BE2C (cell line): ENCODE results near the gene CPT1A.

Experiments
- DNase-seq: peaks from one replicate; pipeline ENCODE4 v3.0.0-alpha.2; 2020
- H3K27me3 ChIP-seq: fragments of 250-450 bp; sonication (Bioruptor Pico); 2 replicates; pipeline ENCODE4 v1.5.1; 2020; ENCODE audit warnings: mild to moderate bottlenecking
- H3K36me3 ChIP-seq: fragments of 250-450 bp; sonication (Bioruptor Pico); 2 replicates; pipeline ENCODE4 v1.5.1; 2020; ENCODE audit warnings: mild to moderate bottlenecking
- H3K4me1 ChIP-seq: fragments of 250-450 bp; sonication (Bioruptor Pico); 2 replicates; pipeline ENCODE4 v1.5.1; 2020
- H3K4me3 ChIP-seq: 2 replicates; pipeline ENCODE4 v1.5.1; 2011; ENCODE audit warnings: low read depth, low read length
- H3K9me3 ChIP-seq: fragments of 250-450 bp; sonication (Bioruptor Pico); 2 replicates; pipeline ENCODE4 v1.5.1; 2020
- TF ChIP-seq, protein P1 (sequence below): IDR thresholded peaks from 2 replicates; pipeline ENCODE4 v1.5.1; 2012; ENCODE audit warnings: mild to moderate bottlenecking, low read depth, low read length

The CPT1A gene

DNA sequence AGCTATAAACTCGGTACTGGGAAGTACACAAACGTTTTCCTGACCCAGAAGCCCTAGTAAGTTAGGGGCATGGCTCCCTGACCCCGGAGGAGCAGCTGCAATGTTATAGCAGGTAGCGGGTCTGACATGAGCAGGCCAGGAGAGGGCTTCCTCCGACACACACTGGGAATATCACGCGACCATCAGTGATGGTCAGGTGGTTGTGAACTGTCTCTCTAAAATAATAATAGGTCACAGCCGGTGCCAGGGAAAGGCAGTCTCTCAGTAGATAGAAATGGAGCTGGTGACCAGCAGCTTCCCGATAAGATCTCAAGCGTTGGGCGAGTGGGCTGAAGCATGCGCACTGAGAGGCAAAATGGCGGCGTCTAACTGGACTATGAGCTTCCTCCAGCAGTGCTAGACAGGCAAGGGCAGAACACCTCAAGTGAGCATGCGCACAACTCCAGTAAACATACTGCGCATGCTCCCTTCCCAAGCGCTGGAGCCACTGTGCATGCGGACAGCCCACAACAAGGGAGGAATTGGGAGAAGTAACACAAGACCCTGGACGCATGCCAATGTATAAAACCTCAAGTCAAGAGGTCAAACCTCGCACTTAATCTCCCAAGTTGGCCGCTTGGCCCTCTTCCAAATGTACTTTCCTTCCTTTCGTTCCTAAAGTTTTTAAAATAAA lies 68.1 kb downstream of the CPT1A start:
- H3K36me3 ChIP-seq = peaks cover 25% of the 10 kb centered on the region
- H3K27me3 ChIP-seq = no peaks in the 10 kb centered on the region
- no peaks in the 10 kb centered on the region for H3K9me3 ChIP-seq
- TF ChIP-seq, protein P1, sequence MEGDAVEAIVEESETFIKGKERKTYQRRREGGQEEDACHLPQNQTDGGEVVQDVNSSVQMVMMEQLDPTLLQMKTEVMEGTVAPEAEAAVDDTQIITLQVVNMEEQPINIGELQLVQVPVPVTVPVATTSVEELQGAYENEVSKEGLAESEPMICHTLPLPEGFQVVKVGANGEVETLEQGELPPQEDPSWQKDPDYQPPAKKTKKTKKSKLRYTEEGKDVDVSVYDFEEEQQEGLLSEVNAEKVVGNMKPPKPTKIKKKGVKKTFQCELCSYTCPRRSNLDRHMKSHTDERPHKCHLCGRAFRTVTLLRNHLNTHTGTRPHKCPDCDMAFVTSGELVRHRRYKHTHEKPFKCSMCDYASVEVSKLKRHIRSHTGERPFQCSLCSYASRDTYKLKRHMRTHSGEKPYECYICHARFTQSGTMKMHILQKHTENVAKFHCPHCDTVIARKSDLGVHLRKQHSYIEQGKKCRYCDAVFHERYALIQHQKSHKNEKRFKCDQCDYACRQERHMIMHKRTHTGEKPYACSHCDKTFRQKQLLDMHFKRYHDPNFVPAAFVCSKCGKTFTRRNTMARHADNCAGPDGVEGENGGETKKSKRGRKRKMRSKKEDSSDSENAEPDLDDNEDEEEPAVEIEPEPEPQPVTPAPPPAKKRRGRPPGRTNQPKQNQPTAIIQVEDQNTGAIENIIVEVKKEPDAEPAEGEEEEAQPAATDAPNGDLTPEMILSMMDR = no peak
- H3K4me3 ChIP-seq = no peak overlapping the region
- no peak for DNase-seq
- no peaks in the 10 kb centered on the region for H3K4me1 ChIP-seq

- no peaks in the 10 kb centered on the region for H3K27me3 ChIP-seq
- H3K36me3 ChIP-seq = peaks cover 25% of the 10 kb centered on the region
- no peak for DNase-seq
- TF ChIP-seq, protein P1 = no peak
- no peaks in the 10 kb centered on the region for H3K4me1 ChIP-seq
- no peaks in the 10 kb centered on the region for H3K9me3 ChIP-seq
- no peak overlapping the region for H3K4me3 ChIP-seq
Measured at GRCh38 chr11:68772936-68773335, 68.8 kb downstream of the CPT1A start.

- H3K9me3 ChIP-seq = no peaks in the 10 kb centered on the region
- TF ChIP-seq, protein P1 = no peak
- peaks cover 25% of the 10 kb centered on the region for H3K36me3 ChIP-seq
- DNase-seq = no peak
- no peaks in the 10 kb centered on the region for H3K4me1 ChIP-seq
- H3K4me3 ChIP-seq = no peak overlapping the region
- no peaks in the 10 kb centered on the region for H3K27me3 ChIP-seq
Measured at GRCh38 chr11:68770781-68771180, 70.9 kb downstream of the CPT1A start.

DNA sequence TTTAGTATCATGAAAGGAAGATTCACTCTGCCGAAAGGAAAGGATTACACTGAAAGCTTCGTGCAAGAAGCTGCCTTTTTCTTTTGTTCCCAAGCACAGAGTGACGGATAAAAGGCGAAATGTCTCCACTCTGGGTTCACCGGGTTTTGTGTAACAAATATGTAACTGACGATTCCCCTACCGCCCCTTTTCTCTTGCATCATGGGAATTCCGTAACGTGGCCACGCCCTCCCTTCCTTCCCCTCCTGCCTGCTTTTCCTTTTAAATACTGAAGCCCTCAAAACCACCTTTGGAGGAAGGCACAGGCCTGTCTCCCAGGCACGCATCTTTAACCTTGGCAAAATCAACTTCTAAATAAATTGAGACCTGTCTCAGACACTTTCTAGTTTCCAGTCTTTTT lies 74.0 kb downstream of the CPT1A start:
- Histone ChIP-seq H3K9me3 (no peaks in the 10 kb centered on the region), H3K36me3 (peaks cover 8% of the 10 kb centered on the region), H3K4me3 (no peak overlapping the region), H3K27me3 (no peaks in the 10 kb centered on the region), H3K4me1 (peaks cover 15% of the 10 kb centered on the region)
- no peak for DNase-seq
- TF ChIP-seq, protein P1 = no peak

DNA sequence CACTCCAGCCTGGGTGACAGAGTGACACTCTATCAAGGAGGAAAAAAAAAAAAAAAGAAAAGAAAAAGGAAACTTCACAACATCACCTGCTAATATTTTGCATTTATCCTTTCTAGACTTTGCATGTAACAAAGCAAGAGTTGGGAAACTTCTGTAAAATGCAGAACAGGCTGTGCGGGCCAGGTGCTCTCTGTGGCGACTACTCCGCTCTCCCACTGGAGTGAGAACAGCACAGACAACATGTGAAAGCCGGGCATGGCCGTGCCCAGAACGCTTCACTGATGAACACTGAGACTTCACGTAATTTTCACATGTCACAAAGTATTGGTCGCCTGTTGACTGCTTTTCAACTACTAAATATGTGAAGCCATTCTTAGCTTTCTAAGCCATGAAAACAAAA lies 74.9 kb downstream of the CPT1A start:
- DNase-seq = no peak
- H3K36me3 ChIP-seq = peaks cover 3% of the 10 kb centered on the region; the same call in 1 of the 2 replicates
- no peaks in the 10 kb centered on the region for H3K9me3 ChIP-seq
- TF ChIP-seq, protein P1 = no peak
- no peaks in the 10 kb centered on the region for H3K27me3 ChIP-seq
- H3K4me1 ChIP-seq = peaks cover 15% of the 10 kb centered on the region
- no peak overlapping the region for H3K4me3 ChIP-seq

DNA sequence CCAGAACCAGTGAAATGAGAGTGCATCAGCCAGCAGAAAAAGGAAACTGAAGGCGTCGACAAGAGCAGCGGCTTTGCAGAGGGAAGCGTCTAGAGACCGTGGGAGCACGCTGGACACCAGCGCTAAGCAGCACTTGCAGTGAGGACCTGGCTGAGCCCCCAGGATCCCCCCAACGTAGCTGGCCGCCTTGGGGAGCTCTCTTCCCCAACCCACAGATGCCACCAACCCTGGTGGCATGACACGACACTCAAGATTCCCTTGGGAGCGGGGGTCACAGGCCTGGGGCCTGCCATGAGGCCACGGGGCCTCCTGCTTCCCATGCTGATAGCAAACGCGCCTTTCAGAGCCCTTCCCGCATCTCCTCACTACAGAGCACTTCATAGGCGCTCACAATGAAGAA lies 77.0 kb downstream of the CPT1A start:
- DNase-seq = no peak
- Histone ChIP-seq H3K9me3 (no peaks in the 10 kb centered on the region), H3K36me3 (peaks cover 10% of the 10 kb centered on the region), H3K27me3 (no peaks in the 10 kb centered on the region), H3K4me3 (no peak overlapping the region), H3K4me1 (peaks cover 15% of the 10 kb centered on the region)
- TF ChIP-seq, protein P1 = no peak
